HepG2 (cell line): ENCODE measurements around the gene SIRT7. TPM values are rescaled to one million over a fixed set of nuclear protein-coding genes. Genes with fewer than 3 reads are reported as not detected.

Experiments used
- ARID2 ChIP-seq: sonication (generic); formaldehyde crosslinking; IDR thresholded peaks from 2 replicates; pipeline ENCODE4 v1.8.1; 2022; ENCODE audit warnings: mild to moderate bottlenecking, missing genetic modification reagents, borderline replicate concordance
- DR1 ChIP-seq: sonication (generic); formaldehyde crosslinking; IDR thresholded peaks from 2 replicates; pipeline ENCODE4 v1.8.0; 2021; ENCODE audit warnings: mild to moderate bottlenecking, missing genetic modification reagents, inconsistent platforms
- ELF1 ChIP-seq: sonication (generic); formaldehyde crosslinking; IDR thresholded peaks from 2 replicates; pipeline ENCODE4 v1.4.0; 2020; ENCODE audit warnings: missing genetic modification reagents
- HBP1 ChIP-seq: IDR thresholded peaks from 2 replicates; pipeline ENCODE4 v1.6.1; 2016; ENCODE audit warnings: low read depth, control low read depth
- HNF4G ChIP-seq, 2 experiments: sonication (generic) in 1 of 2; formaldehyde crosslinking in 1 of 2; IDR thresholded peaks; 2 replicates each; pipeline versions ENCODE4 v1.4.0 to v1.6.1; 2011 to 2020; ENCODE audit warnings: borderline replicate concordance in 2 of 2, low read depth in 2 of 2, mild to moderate bottlenecking in 2 of 2, low read length in 1 of 2, missing genetic modification reagents in 1 of 2, moderate library complexity in 1 of 2
- PCBP2 ChIP-seq: fragments of 200-400 bp; formaldehyde crosslinking; optimal IDR thresholded peaks from 2 replicates; pipeline ENCODE3; 2018; ENCODE audit warnings: low read length, low read depth; ENCODE audit not compliant: poor library complexity, severe bottlenecking
- SIN3A ChIP-seq: IDR thresholded peaks from 2 replicates; pipeline ENCODE4 v1.6.1; 2011; ENCODE audit warnings: low read depth, mild to moderate bottlenecking, control low read depth, low read length, borderline replicate concordance
- SNAPC2 ChIP-seq: sonication (generic); formaldehyde crosslinking; IDR thresholded peaks from 2 replicates; pipeline ENCODE4 v1.8.1; 2022; ENCODE audit warnings: mild to moderate bottlenecking, missing genetic modification reagents
- SNAPC5 ChIP-seq: sonication (generic); formaldehyde crosslinking; IDR thresholded peaks from 2 replicates; pipeline ENCODE4 v1.8.1; 2023; ENCODE audit warnings: mild to moderate bottlenecking, missing genetic modification reagents, borderline replicate concordance
- SUZ12 ChIP-seq: fragments of 150-350 bp; IDR thresholded peaks from 2 replicates; pipeline ENCODE4 v1.6.1; 2014; ENCODE audit warnings: low read depth, low read length
- YEATS2 ChIP-seq: sonication (generic); formaldehyde crosslinking; IDR thresholded peaks from 2 replicates; pipeline ENCODE4 v1.4.0; 2020; ENCODE audit warnings: missing genetic modification reagents, borderline replicate concordance
- ZFAT ChIP-seq: sonication (generic); formaldehyde crosslinking; conservative IDR thresholded peaks from 2 replicates; pipeline ENCODE4 v1.8.1; 2023; ENCODE audit warnings: missing genetic modification reagents, inconsistent platforms
- ZFP82 ChIP-seq: sonication (generic); formaldehyde crosslinking; IDR thresholded peaks from 2 replicates; pipeline ENCODE4 v1.5.1; 2020; ENCODE audit warnings: mild to moderate bottlenecking, missing genetic modification reagents, borderline replicate concordance
- ZFY ChIP-seq: sonication (generic); formaldehyde crosslinking; IDR thresholded peaks from 2 replicates; pipeline ENCODE4 v1.4.0; 2020; ENCODE audit warnings: missing genetic modification reagents
- ZNF274 ChIP-seq: sonication (generic); formaldehyde crosslinking; IDR thresholded peaks from 2 replicates; pipeline ENCODE4 v1.5.1; 2020; ENCODE audit warnings: mild to moderate bottlenecking, missing genetic modification reagents
- ZNF282 ChIP-seq: fragments of 450-650 bp; IDR thresholded peaks from 2 replicates; pipeline ENCODE4 v1.6.1; 2018; ENCODE audit not compliant: partially characterized antibody
- ZNF30 ChIP-seq: sonication (generic); formaldehyde crosslinking; IDR thresholded peaks from 2 replicates; pipeline ENCODE4 v1.5.0; 2020; ENCODE audit warnings: mild to moderate bottlenecking, missing genetic modification reagents
- ZNF576 ChIP-seq: sonication (generic); formaldehyde crosslinking; IDR thresholded peaks from 2 replicates; pipeline ENCODE4 v1.4.0; 2020; ENCODE audit warnings: mild to moderate bottlenecking, missing genetic modification reagents
- polyA plus RNA-seq, 8 experiments: library from polyadenylated mRNA; depleted of rRNA in 3 of 8; stranded (reverse) in 7 of 8; unstranded in 1 of 8; fragments of >200 nt; fragmentation: Illumina TruSeq in 4 of 8; extraction: Trizol in 4 of 8; gene quantifications; 2 replicates each; pipeline versions ENCODE4 v1.2.1 to v1.2.3, GENCODE V29; 2011 to 2016; ENCODE audit warnings: low read depth in 4 of 8, missing spikeins in 1 of 8, mixed read lengths in 1 of 8; ENCODE audit not compliant: insufficient read depth in 1 of 8
- total RNA-seq, 5 experiments: library from RNA; depleted of rRNA; stranded (reverse); fragments of >200 nt; fragmentation: Illumina TruSeq; extraction: Trizol; gene quantifications; 2 replicates each; pipeline ENCODE4 v1.2.3, GENCODE V29; 2016; ENCODE audit warnings: low read depth in 1 of 5
- TF ChIP-seq, protein P1 (sequence below): sonication (generic); formaldehyde crosslinking; IDR thresholded peaks from 2 replicates; pipeline ENCODE4 v1.4.0; 2020; ENCODE audit warnings: missing genetic modification reagents, borderline replicate concordance
- TF ChIP-seq, protein P2 (sequence below): IDR thresholded peaks from 2 replicates; pipeline ENCODE4 v1.6.1; 2016; ENCODE audit warnings: low read depth, borderline replicate concordance

The SIRT7 gene
- total and polyA plus RNA-seq, 2 of the 13 experiments (the other 11 are each of a cell fraction or from before 2014, with no cell fraction given): 8.3 to 24.8 TPM

DNA sequence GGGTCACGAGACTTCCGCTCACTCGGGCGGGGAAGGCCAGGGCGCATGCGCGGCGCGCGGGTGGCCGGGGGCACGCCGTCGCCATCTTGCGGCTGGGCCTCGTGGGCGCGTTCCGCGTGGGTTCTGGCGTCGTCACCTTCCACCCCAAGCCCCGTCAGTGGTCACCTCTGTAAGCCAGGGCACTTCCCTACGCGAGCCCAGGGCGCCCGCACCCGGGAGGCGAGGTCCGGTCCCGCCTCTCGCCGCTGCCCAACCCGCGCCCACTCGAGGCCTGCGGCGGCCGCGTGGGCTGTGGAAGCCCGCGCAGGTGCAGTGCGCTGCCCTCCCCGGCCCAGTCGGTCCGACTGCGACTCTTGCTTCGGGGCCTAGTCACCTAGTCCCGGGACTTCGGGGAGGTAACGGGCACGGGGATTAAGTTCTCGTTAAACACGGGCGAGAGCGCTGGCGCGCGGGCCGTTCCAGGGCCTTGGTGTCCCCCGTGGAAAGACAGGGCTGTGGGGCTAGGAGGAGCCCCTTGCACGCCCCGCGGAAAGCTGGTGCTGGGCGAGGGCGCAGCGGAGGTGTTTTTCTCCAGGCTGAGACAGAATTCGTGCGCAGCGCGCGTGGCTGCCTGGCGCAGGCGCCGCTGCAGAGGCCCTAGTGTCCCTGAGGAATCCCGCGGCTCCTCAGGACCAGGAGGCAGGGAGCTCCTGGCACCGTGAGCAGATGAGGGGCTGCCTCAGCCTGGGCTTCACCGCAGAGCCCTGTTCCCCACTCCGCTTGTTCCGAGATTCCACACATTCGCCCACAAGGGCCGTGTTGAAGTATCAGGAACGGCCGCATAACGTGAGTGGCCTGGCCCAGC lies 46.4 kb downstream of the SIRT7 start (continued):
- TF ChIP-seq, protein P1, sequence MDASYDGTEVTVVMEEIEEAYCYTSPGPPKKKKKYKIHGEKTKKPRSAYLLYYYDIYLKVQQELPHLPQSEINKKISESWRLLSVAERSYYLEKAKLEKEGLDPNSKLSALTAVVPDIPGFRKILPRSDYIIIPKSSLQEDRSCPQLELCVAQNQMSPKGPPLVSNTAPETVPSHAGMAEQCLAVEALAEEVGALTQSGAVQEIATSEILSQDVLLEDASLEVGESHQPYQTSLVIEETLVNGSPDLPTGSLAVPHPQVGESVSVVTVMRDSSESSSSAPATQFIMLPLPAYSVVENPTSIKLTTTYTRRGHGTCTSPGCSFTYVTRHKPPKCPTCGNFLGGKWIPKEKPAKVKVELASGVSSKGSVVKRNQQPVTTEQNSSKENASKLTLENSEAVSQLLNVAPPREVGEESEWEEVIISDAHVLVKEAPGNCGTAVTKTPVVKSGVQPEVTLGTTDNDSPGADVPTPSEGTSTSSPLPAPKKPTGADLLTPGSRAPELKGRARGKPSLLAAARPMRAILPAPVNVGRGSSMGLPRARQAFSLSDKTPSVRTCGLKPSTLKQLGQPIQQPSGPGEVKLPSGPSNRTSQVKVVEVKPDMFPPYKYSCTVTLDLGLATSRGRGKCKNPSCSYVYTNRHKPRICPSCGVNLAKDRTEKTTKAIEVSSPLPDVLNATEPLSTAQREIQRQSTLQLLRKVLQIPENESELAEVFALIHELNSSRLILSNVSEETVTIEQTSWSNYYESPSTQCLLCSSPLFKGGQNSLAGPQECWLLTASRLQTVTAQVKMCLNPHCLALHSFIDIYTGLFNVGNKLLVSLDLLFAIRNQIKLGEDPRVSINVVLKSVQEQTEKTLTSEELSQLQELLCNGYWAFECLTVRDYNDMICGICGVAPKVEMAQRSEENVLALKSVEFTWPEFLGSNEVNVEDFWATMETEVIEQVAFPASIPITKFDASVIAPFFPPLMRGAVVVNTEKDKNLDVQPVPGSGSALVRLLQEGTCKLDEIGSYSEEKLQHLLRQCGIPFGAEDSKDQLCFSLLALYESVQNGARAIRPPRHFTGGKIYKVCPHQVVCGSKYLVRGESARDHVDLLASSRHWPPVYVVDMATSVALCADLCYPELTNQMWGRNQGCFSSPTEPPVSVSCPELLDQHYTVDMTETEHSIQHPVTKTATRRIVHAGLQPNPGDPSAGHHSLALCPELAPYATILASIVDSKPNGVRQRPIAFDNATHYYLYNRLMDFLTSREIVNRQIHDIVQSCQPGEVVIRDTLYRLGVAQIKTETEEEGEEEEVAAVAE (CRISPR knock-in tag): 0 out of 2 replicates have a peak, but pooled peaks have one; percentile 15
- TF ChIP-seq SUZ12 (no peak), DR1 (CRISPR knock-in tag) (0 out of 2 replicates have a peak, but pooled peaks have one; percentile 66), ARID2 (CRISPR knock-in tag) (peak; percentile 65), ZFAT (peak; percentile 38; the same call in 1 of the 2 replicates), ZNF274 (CRISPR knock-in tag) (peak; percentile 95), ZNF576 (CRISPR knock-in tag) (peak; percentile 87), HNF4G (IDR thresholded peaks at IDR 0.05; ENCODE audit: borderline replicate concordance, low read depth, low read length) (no peak; the same call in 1 of the 2 replicates), HNF4G (CRISPR knock-in tag; IDR thresholded peaks at IDR 0.05; ENCODE audit: borderline replicate concordance, low read depth) (peak; percentile 80), HBP1 (0 out of 2 replicates have a peak, but pooled peaks have one; percentile 38), ZFP82 (CRISPR knock-in tag) (0 out of 2 replicates have a peak, but pooled peaks have one; percentile 91), ZNF282 (no peak), SNAPC2 (CRISPR knock-in tag) (peak; percentile 56; the same call in 1 of the 2 replicates), PCBP2 (no peak), SNAPC5 (CRISPR knock-in tag) (no peak), ZFY (CRISPR knock-in tag) (peak; percentile 82), SIN3A (no peak), YEATS2 (CRISPR knock-in tag) (peak; percentile 82), ZNF30 (peak; percentile 96), ELF1 (CRISPR knock-in tag) (peak; percentile 93)
- TF ChIP-seq, protein P2, sequence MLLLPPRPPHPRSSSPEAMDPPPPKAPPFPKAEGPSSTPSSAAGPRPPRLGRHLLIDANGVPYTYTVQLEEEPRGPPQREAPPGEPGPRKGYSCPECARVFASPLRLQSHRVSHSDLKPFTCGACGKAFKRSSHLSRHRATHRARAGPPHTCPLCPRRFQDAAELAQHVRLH (CRISPR knock-in tag): peak; percentile 84; the same call in 1 of the 2 replicates
